GM12872 (cell line): ENCODE results near the gene ROBO1.

Experiments used
- TF ChIP-seq, protein P1 (sequence below): IDR thresholded peaks from 3 replicates; pipeline ENCODE4 v1.5.1; 2011; ENCODE audit warnings: low read depth, mild to moderate bottlenecking, low read length, moderate library complexity; ENCODE audit not compliant: insufficient read depth

Gene ROBO1

DNA sequence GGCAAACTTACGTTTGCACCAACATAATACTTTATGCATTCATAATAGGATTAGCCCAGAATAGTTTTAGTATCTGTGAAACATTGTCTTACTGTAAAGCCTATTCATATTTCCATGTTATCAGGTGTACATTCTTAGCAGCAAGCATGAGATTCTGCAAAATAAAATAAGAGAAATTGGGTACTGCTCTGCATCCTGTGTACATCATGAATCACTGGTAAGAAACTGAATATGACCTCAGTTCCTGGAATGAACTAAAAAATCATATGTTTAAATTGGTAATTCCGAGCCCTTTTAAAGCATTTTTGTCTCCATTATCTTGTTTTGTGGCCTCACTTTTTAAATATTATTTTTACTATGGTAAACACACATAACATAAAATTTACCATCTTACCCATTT lies 605.1 kb downstream of the ROBO1 start:
- TF ChIP-seq, protein P1, sequence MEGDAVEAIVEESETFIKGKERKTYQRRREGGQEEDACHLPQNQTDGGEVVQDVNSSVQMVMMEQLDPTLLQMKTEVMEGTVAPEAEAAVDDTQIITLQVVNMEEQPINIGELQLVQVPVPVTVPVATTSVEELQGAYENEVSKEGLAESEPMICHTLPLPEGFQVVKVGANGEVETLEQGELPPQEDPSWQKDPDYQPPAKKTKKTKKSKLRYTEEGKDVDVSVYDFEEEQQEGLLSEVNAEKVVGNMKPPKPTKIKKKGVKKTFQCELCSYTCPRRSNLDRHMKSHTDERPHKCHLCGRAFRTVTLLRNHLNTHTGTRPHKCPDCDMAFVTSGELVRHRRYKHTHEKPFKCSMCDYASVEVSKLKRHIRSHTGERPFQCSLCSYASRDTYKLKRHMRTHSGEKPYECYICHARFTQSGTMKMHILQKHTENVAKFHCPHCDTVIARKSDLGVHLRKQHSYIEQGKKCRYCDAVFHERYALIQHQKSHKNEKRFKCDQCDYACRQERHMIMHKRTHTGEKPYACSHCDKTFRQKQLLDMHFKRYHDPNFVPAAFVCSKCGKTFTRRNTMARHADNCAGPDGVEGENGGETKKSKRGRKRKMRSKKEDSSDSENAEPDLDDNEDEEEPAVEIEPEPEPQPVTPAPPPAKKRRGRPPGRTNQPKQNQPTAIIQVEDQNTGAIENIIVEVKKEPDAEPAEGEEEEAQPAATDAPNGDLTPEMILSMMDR, result no peak

DNA sequence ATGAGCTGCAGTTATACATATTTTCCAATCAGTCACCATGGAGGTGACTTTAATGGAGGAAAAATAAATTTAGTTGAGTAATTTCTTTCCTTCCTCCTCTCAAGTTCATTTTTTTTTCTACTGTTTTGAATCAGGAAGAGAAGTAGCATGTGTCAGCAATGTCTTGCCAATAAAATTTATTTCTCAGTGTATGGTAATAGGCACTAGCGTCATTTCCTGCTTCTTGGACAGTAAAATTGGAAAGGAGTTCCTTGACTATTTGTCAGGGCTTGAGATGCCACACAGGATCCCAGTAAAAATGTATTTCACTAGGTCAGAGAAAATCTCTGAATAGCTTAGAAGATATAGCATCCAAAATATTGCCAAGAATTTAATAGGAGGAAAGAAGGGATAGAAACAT lies 605.9 kb downstream of the ROBO1 start:
- TF ChIP-seq, protein P1, result no peak

DNA sequence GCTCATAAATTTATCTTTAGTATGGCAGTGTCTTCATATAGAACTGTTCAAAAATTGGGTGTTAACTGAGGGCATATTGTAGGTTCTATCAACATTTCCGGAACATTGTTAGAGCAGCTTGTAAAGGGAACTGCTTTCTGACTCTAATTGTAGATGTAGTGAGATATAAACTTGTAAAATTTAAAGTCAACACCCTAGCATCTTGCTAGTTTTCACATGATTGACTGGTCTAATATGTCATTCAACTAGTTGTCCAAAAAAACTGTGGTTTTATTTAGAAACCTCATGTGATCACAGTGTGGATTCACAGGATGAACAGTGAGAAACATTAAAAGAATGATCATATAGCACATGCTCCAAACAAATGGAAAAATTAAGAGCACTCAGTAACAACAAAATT lies 607.4 kb downstream of the ROBO1 start:
- TF ChIP-seq, protein P1, result no peak

DNA sequence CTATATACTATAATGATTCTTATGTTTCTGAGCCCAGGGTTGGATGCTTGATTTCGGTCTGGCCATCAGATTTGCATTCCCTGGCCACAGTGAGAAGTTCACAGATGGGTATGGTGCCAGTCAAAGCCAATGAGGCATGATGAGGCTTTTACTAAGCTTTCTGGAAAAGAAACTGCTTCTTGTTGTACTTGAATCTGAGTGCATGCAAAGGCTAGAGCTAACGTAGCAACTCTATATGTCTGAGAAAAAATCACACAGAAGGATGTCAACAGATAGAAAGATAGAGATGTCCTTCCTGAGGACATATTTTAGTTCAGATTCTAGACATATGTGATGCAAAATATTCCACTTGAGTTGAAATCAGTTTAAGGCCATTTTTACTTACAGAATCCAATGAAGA lies 608.1 kb downstream of the ROBO1 start:
- TF ChIP-seq, protein P1, result no peak

DNA sequence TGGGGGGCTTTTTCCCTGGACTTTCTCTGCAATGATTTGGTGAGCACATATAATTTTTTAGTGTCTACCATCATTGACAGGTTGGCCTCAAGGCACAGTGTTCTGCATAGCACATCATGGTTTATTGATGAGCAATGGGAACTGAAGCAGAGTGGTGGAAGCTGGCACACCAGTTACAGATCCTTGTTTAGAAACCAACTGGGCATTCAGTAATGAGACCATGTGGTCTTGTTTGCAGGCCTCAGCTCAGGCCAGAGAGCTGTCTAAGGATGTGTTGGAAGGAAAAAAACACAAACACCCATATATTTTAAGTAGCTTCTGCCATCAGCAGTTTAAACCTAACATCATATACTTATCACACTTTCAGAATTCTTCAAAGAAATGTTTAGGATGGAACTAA lies 610.6 kb downstream of the ROBO1 start:
- TF ChIP-seq, protein P1, result no peak

DNA sequence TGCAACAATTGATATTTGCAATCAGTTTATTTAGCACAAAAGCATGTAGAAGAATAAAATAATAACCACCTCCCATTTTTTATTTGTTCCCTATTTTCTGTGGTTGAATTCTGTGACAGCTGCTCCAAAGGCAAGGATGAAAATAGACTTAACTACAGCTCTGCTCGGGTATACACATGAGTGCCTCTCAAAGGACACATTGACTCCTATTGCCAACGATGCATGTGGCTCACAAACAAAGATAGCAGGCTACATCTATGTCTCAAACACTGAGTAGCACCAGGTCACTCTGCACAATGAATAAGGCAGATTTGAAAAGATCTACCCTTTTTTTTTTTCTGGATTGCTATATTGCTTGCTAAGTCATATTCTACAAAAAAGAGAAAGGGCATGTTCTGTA lies 612.9 kb downstream of the ROBO1 start:
- TF ChIP-seq, protein P1, result no peak

DNA sequence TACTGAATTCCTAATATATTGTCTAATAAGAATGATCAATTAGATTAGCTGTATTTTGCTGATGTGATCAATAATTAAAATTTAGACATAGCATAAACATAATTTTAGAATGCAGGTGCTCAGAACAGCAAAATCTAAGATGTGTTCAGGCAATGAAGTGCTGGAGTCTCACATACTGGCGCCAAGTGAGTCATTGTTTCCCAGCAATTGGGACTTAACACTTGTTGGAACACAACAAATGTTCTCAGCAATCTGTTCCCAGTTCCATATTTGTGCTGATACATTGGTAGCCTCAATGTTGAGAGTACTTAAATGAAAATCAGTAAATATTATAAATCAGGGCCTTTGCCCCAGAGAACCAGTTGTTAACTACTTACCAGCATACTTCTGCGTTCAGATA lies 619.0 kb downstream of the ROBO1 start:
- TF ChIP-seq, protein P1, result no peak

DNA sequence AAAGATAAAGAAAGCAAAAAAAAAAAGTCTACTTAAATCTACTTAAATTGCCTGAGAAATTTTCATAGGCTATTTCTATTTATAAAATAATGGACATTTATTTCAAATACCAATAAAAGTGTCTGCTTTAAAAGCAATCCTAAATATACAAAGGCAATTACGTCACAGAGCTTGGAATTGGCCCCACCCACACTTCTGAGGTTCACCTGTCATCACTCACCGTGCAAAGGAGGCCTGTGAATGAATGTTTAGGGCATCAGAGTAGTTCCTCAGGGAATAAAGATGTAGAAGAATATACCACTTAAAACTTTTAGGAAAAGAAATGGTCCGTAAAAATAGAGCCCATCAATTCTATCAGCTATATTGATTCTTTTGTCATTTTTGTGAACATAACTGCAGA lies 621.8 kb downstream of the ROBO1 start:
- TF ChIP-seq, protein P1, result no peak
